Stomach (tissue), 9 donors: ENCODE measurements around the gene AK4. TPM values are rescaled to one million over a fixed set of nuclear protein-coding genes. Genes with fewer than 3 reads are reported as not detected.

ENCODE experiments used
- DNase-seq, 2 donors: peaks; one replicate each; pipeline versions ENCODE4 v3.0.0 to v3.0.0-alpha.2; 2013 to 2019
- H3K27ac ChIP-seq, 5 donors: fragments of 200-600 bp in 4 of 5; sonication (generic) in 4 of 5; one replicate each; pipeline ENCODE4 v1.5.1; 2013 to 2019; ENCODE audit warnings: mild to moderate bottlenecking in 1 of 5, moderate library complexity in 1 of 5
- H3K27me3 ChIP-seq, 3 donors: fragments of 200-600 bp; sonication (generic); one replicate each; pipeline ENCODE4 v1.5.1; 2017 to 2019; ENCODE audit warnings: mixed run types in 1 of 3
- H3K36me3 ChIP-seq, 4 donors: fragments of 200-600 bp; sonication (generic); 1 replicate in 3 of 4; 2 replicates in 1 of 4; pipeline ENCODE4 v1.5.1; 2016 to 2019
- H3K4me1 ChIP-seq, 4 donors: fragments of 200-600 bp; sonication (generic); one replicate each; pipeline ENCODE4 v1.5.1; 2016 to 2019
- H3K4me3 ChIP-seq, 4 donors: fragments of 200-600 bp; sonication (generic) in 3 of 4; one replicate each; pipeline ENCODE4 v1.5.1; 2016 to 2019; ENCODE audit warnings: mild to moderate bottlenecking in 1 of 4
- H3K9me3 ChIP-seq, 4 donors: fragments of 200-600 bp; sonication (generic); one replicate each; pipeline ENCODE4 v1.5.1; 2016 to 2019
- CTCF ChIP-seq, 7 experiments: fragments of 450-650 bp in 4 of 7; fragments of 200-600 bp in 3 of 7; sonication (generic) in 3 of 7; IDR thresholded peaks; one replicate each; pipeline ENCODE4 v1.5.1; 2016 to 2019; ENCODE audit warnings: antibody characterized with exemption in 7 of 7, control low read depth in 2 of 7, mild to moderate bottlenecking in 1 of 7
- EP300 ChIP-seq: sonication (generic); formaldehyde crosslinking; IDR thresholded peaks from one replicate; pipeline ENCODE4 v1.6.1; 2017; ENCODE audit warnings: antibody characterized with exemption
- POLR2A ChIP-seq, 4 donors: fragments of 450-650 bp; IDR thresholded peaks; one replicate each; pipeline ENCODE4 v1.6.1; 2016; ENCODE audit warnings: antibody characterized with exemption in 4 of 4, control low read depth in 2 of 4, mild to moderate bottlenecking in 1 of 4, moderate library complexity in 1 of 4
- POLR2AphosphoS5 ChIP-seq, 3 donors: sonication (generic); formaldehyde crosslinking; IDR thresholded peaks; one replicate each; pipeline ENCODE4 v1.6.1; 2016; ENCODE audit warnings: antibody characterized with exemption in 3 of 3
- WGBS, 5 donors: extraction: QIAGEN DNeasy Blood & Tissue Kit in 3 of 5; methylation state at CpG; one replicate each; pipeline versions ENCODE4 v1.1.5 to v1.1.7; 2013 to 2018; 5-methylcytosine and 5-hydroxymethylcytosine counted together
- intact Hi-C: fragments of 100-400 bp; cut with DNase I; formaldehyde crosslinking; loops from one replicate; pipeline ENCODE4 v1.15.1; 2023; ENCODE audit warnings: low total_unique reads
- polyA plus RNA-seq, 3 donors: library from polyadenylated mRNA; stranded (reverse); fragments of 200-250 nt; gene quantifications; one replicate each; pipeline ENCODE4 v1.2.3, GENCODE V29; 2013
- total RNA-seq, 5 donors: library from RNA; depleted of rRNA; stranded (reverse); fragments of >200 nt; gene quantifications; one replicate each; pipeline versions ENCODE4 v1.1.0 to v1.2.3, GENCODE V29; 2014 to 2016
- donor health status: healthy with polysubstance abuse.
- donor health status: Bipolar disorder and iron deficiency.
- donor health status: healthy.

Gene AK4
- total and polyA plus RNA-seq, 8 donors: 9.4 to 108 (median 30.4) TPM

GRCh38 chr1:65216989-65217388, 69.0 kb downstream of the AK4 start:
- intact Hi-C loops: loop anchor here (10.0 kb wide), 1 partner anchor 132 kb away; no protein-coding TSS in a partner anchor
- DNase-seq: no peak
- Histone ChIP-seq H3K36me3 (peaks cover 0 to 18% (median 15%) of the 10 kb centered on the region in 4 donors), H3K4me1 (peaks cover 0 to 18% (median 9%) of the 10 kb centered on the region in 4 donors), H3K27me3 (no peaks in the 10 kb centered on the region), H3K27ac (no peak overlapping the region), H3K4me3 (no peak overlapping the region), H3K9me3 (no peaks in the 10 kb centered on the region)
- WGBS, 5 donors: 78 to 93% (median 84%) methylated on average over 1 of the region's 1 CpG
- TF ChIP-seq EP300: no peak
- TF ChIP-seq POLR2A (IDR thresholded peaks at IDR 0.05): no peak
- TF ChIP-seq CTCF (IDR thresholded peaks at IDR 0.05): no peak
- no peak for TF ChIP-seq POLR2AphosphoS5 (IDR thresholded peaks at IDR 0.05)

- TF ChIP-seq EP300: no peak
- TF ChIP-seq CTCF (IDR thresholded peaks at IDR 0.05): no peak
- TF ChIP-seq POLR2A (IDR thresholded peaks at IDR 0.05): no peak
- no peak for TF ChIP-seq POLR2AphosphoS5 (IDR thresholded peaks at IDR 0.05)
- Histone ChIP-seq H3K4me3 (no peak overlapping the region), H3K27me3 (no peaks in the 10 kb centered on the region), H3K9me3 (no peaks in the 10 kb centered on the region), H3K27ac (no peak overlapping the region), H3K36me3 (peaks cover 0 to 33% (median 29%) of the 10 kb centered on the region in 4 donors), H3K4me1 (peaks cover 0 to 4% (median 0%) of the 10 kb centered on the region in 4 donors)
- no peak for DNase-seq
- WGBS, 5 donors: 78 to 82% (median 79%) methylated on average over 10 of the region's 10 CpGs
- intact Hi-C loops: no loop called here
These were observed 73.8 kb downstream of the AK4 start for GRCh38 chr1:65221638-65222339.

DNA sequence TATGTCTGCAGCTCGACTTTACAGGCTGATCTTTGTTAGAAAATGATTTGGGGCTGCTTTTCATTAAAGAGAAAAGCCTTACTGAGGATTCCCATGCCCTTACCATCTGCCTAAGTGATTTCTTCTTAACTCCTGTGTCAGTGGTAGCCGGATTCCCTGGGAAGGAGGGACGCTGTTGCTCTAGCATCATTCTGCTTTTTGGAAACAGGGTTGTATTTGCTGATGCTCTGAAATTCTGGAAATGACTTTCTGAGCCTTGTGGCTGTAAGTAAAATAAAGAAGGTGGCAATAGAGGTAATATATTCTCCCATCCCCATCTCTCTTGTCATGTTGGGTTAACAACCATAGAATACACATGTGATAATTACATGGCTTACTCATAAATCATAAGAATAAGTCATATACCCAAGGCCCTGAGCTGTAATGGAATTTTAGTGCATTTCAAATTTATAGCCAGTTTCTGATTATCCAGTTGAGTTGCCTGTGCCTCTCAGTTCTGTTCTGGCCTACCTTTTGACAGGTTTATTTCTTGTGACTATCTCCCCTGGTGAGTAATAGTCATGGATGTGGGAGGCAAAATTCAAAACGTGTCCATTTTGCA, 74.4 kb downstream of the AK4 start:
- Histone ChIP-seq H3K36me3 (peaks cover 0 to 33% (median 29%) of the 10 kb centered on the region in 4 donors), H3K27me3 (no peaks in the 10 kb centered on the region), H3K9me3 (no peaks in the 10 kb centered on the region), H3K4me1 (peaks cover 0 to 4% (median 0%) of the 10 kb centered on the region in 4 donors), H3K27ac (no peak overlapping the region), H3K4me3 (no peak overlapping the region)
- 85 to 92% (median 88%) methylated on average over 4 of the region's 4 CpGs for WGBS, 5 donors
- no peak for DNase-seq
- no peak for TF ChIP-seq CTCF (IDR thresholded peaks at IDR 0.05)
- no peak for TF ChIP-seq POLR2AphosphoS5 (IDR thresholded peaks at IDR 0.05)
- intact Hi-C loops: no loop called here

DNA sequence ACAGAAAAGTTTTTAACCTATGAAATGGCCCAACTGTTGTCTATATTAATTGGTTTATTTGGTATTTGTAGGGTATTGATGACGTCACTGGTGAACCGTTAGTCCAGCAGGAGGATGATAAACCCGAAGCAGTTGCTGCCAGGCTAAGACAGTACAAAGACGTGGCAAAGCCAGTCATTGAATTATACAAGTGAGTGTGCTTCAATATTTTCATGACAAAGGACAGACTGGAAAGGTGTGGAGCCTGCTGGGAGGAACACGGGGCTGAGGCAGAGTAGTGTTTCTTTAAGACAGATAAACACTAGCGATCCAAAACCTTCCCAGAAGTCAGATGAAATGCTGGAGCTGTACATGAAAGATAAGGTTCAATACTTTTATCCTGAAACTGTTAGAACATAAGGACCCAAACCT, 76.7 kb downstream of the AK4 start:
- TF ChIP-seq POLR2A (IDR thresholded peaks at IDR 0.05) (no peak), POLR2AphosphoS5 (IDR thresholded peaks at IDR 0.05) (no peak), EP300 (no peak), CTCF (IDR thresholded peaks at IDR 0.05) (no peak)
- H3K4me1 ChIP-seq: peaks cover 0 to 4% (median 0%) of the 10 kb centered on the region in 4 donors
- H3K27me3 ChIP-seq: no peaks in the 10 kb centered on the region
- H3K36me3 ChIP-seq: peaks cover 0 to 34% (median 28%) of the 10 kb centered on the region in 4 donors
- WGBS, 5 donors: 71 to 80% (median 77%) methylated on average over 6 of the region's 6 CpGs
- DNase-seq: no peak
- intact Hi-C loops: no loop called here
- H3K9me3 ChIP-seq: no peaks in the 10 kb centered on the region
- no peak overlapping the region for H3K27ac ChIP-seq
- no peak overlapping the region for H3K4me3 ChIP-seq
